HL-60 (cell line): ENCODE data around the gene P4HA1.

Source experiments
- DNase-seq, 2 experiments: peaks; one replicate each; pipeline ENCODE4 v3.0.0-alpha.2; 2010 to 2020; ENCODE audit warnings: low read depth in 1 of 2, low spot score in 1 of 2
- H3K27ac ChIP-seq: fragments of 250-450 bp; sonication (Bioruptor Pico); replicated peaks from 2 replicates; pipeline ENCODE4 v1.5.1; 2020; ENCODE audit warnings: mild to moderate bottlenecking, moderate library complexity
- H3K27me3 ChIP-seq: fragments of 250-450 bp; sonication (Bioruptor Pico); 2 replicates; pipeline ENCODE4 v1.5.1; 2021; ENCODE audit warnings: mild to moderate bottlenecking, moderate library complexity; ENCODE audit not compliant: insufficient read depth, poor library complexity, severe bottlenecking
- H3K4me3 ChIP-seq: replicated peaks from 2 replicates; pipeline ENCODE4 v1.5.1; 2011; ENCODE audit warnings: mild to moderate bottlenecking, control low read depth, low read length; ENCODE audit not compliant: insufficient read depth
- CTCF ChIP-seq: IDR thresholded peaks from one replicate; pipeline ENCODE4 v1.5.1; 2011; ENCODE audit warnings: low read length, control low read depth, inconsistent platforms; ENCODE audit not compliant: insufficient read depth
- GABPA ChIP-seq: IDR thresholded peaks from 2 replicates; pipeline ENCODE4 v1.6.1; 2012; ENCODE audit warnings: low read depth
- POLR2AphosphoS5 ChIP-seq: IDR thresholded peaks from 2 replicates; pipeline ENCODE4 v1.6.1; 2012; ENCODE audit warnings: low read depth
- REST ChIP-seq: IDR thresholded peaks from 2 replicates; pipeline ENCODE4 v1.6.1; 2012; ENCODE audit warnings: low read depth; ENCODE audit not compliant: insufficient replicate concordance
- SPI1 ChIP-seq: IDR thresholded peaks from 2 replicates; pipeline ENCODE4 v1.6.1; 2012; ENCODE audit warnings: low read depth, mild to moderate bottlenecking, borderline replicate concordance

P4HA1 gene

DNA sequence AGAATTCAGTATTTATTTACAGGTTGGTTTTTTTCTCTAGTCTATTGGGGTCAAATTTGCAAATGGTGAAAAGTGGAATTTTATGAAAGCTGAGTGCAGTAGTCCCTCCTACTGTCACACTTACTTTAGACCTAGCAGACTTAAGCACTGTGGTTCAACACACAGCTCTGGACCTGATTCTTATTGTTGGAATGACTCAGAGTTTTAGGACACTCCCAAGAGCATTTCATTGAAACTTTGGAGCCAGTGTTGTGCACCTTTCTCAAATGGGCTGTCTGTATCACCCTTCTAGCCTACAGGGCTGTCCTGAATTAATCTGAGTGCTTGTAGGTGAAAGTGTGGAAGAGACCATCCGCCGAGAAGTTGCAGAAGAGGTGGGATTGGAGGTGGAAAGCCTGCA is 29.7 kb upstream of the P4HA1 start:
- TF ChIP-seq POLR2AphosphoS5: no peak
- TF ChIP-seq REST: no peak
- no peak for TF ChIP-seq SPI1
- no peak overlapping the region for H3K4me3 ChIP-seq
- H3K27ac ChIP-seq: no peak overlapping the region
- DNase-seq: no peak
- no peaks in the 10 kb centered on the region for H3K27me3 ChIP-seq

DNA sequence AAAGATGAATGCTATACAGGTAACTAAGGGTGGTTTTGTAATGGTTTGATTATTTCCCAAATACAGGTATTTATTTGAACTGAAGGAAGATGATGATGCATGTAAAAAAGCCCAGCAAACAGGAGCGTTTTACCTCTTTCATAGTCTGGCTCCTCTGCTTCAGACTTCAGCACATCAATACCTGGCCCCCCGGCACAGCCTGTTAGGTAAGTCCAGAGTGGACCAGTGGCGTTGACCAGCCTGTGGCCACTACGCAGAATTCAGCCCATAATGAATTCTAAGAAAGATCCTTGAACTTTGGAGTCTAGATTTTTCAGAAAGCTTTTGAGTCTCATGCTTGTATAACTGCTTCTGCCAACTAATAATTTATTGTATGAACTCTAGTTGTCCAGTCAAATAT is 23.3 kb upstream of the P4HA1 start:
- no peaks in the 10 kb centered on the region for H3K27me3 ChIP-seq
- no peak overlapping the region for H3K27ac ChIP-seq
- TF ChIP-seq REST (no peak), GABPA (no peak), SPI1 (no peak), CTCF (no peak), POLR2AphosphoS5 (no peak)

DNA sequence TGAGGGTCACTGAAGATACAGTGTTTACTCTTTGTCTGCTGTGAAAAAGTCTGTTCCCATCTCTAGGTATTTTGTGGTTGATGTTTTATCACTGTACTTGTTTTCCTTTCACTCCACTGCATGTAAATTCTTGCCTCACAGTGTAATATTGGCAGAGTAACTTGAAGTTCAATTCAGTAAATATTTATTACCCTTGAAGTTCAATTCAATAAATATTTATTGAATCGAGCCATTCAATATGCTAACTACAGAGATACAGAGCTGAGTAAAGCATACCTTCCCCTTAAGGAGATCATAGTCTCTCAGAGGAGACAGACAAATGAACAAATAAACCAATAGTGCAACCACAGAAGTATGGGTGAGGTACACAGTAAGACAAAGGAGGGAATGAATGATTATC is 22.8 kb upstream of the P4HA1 start:
- no peak for DNase-seq
- Histone ChIP-seq H3K27ac (no peak overlapping the region), H3K4me3 (no peak overlapping the region), H3K27me3 (no peaks in the 10 kb centered on the region)
- TF ChIP-seq SPI1 (no peak), CTCF (no peak), GABPA (no peak), REST (no peak), POLR2AphosphoS5 (no peak)

More for the DNA sequence above, 23.3 kb upstream of the P4HA1 start:
- H3K4me3 ChIP-seq: no peak overlapping the region
- no peak for DNase-seq
